BE2C (cell line): ENCODE measurements around the gene NUTM2F.

Experiments
- DNase-seq: peaks from one replicate; pipeline ENCODE4 v3.0.0-alpha.2; 2020
- H3K27me3 ChIP-seq: fragments of 250-450 bp; sonication (Bioruptor Pico); 2 replicates; pipeline ENCODE4 v1.5.1; 2020; ENCODE audit warnings: mild to moderate bottlenecking
- H3K36me3 ChIP-seq: fragments of 250-450 bp; sonication (Bioruptor Pico); 2 replicates; pipeline ENCODE4 v1.5.1; 2020; ENCODE audit warnings: mild to moderate bottlenecking
- H3K4me1 ChIP-seq: fragments of 250-450 bp; sonication (Bioruptor Pico); 2 replicates; pipeline ENCODE4 v1.5.1; 2020
- H3K4me3 ChIP-seq: 2 replicates; pipeline ENCODE4 v1.5.1; 2011; ENCODE audit warnings: low read depth, low read length
- H3K9me3 ChIP-seq: fragments of 250-450 bp; sonication (Bioruptor Pico); 2 replicates; pipeline ENCODE4 v1.5.1; 2020
- CTCF ChIP-seq: IDR thresholded peaks from 2 replicates; pipeline ENCODE4 v1.5.1; 2012; ENCODE audit warnings: mild to moderate bottlenecking, low read depth, low read length

Gene NUTM2F

GRCh38 chr9:94300470-94301301 is 27.8 kb downstream of the NUTM2F start:
- no peaks in the 10 kb centered on the region for H3K36me3 ChIP-seq
- H3K27me3 ChIP-seq, result no peaks in the 10 kb centered on the region
- no peaks in the 10 kb centered on the region for H3K9me3 ChIP-seq
- no peak for DNase-seq
- TF ChIP-seq CTCF, result no peak
- H3K4me3 ChIP-seq, result no peak overlapping the region
- no peaks in the 10 kb centered on the region for H3K4me1 ChIP-seq

GRCh38 chr9:94298949-94299599 is 29.4 kb downstream of the NUTM2F start:
- Histone ChIP-seq H3K9me3 (no peaks in the 10 kb centered on the region), H3K4me1 (no peaks in the 10 kb centered on the region), H3K36me3 (no peaks in the 10 kb centered on the region), H3K27me3 (no peaks in the 10 kb centered on the region), H3K4me3 (no peak overlapping the region)
- no peak for TF ChIP-seq CTCF
- no peak for DNase-seq

GRCh38 chr9:94289691-94290090 is 38.8 kb downstream of the NUTM2F start:
- Histone ChIP-seq H3K4me3 (no peak overlapping the region), H3K9me3 (no peaks in the 10 kb centered on the region), H3K36me3 (peaks cover 2% of the 10 kb centered on the region), H3K27me3 (no peaks in the 10 kb centered on the region), H3K4me1 (no peaks in the 10 kb centered on the region)
- TF ChIP-seq CTCF, result no peak
- DNase-seq, result no peak

- no peak for TF ChIP-seq CTCF
- Histone ChIP-seq H3K36me3 (peaks cover 2% of the 10 kb centered on the region; the same call in 1 of the 2 replicates), H3K9me3 (no peaks in the 10 kb centered on the region)
Measured at GRCh38 chr9:94287877-94288513, 40.4 kb downstream of the NUTM2F start.

GRCh38 chr9:94286116-94286515 is 42.3 kb downstream of the NUTM2F start:
- no peak for DNase-seq

More at GRCh38 chr9:94287877-94288513, 40.4 kb downstream of the NUTM2F start:
- no peaks in the 10 kb centered on the region for H3K4me1 ChIP-seq
- H3K4me3 ChIP-seq, result no peak overlapping the region
- DNase-seq, result no peak
- H3K27me3 ChIP-seq, result no peaks in the 10 kb centered on the region

More at GRCh38 chr9:94286116-94286515, 42.3 kb downstream of the NUTM2F start:
- Histone ChIP-seq H3K36me3 (no peaks in the 10 kb centered on the region), H3K4me1 (no peaks in the 10 kb centered on the region), H3K4me3 (no peak overlapping the region), H3K9me3 (no peaks in the 10 kb centered on the region), H3K27me3 (no peaks in the 10 kb centered on the region)
- no peak for TF ChIP-seq CTCF
